Measurements from ENCODE around the gene ADORA2B. TPM values are rescaled to one million over a fixed set of nuclear protein-coding genes. Genes with fewer than 3 reads are reported as not detected.

Gene ADORA2B
- total and polyA plus RNA-seq, 2 of the 8 experiments (the other 6 are each of a cell fraction or from before 2014, with no cell fraction given): 2.6 to 8.2 TPM

DNA sequence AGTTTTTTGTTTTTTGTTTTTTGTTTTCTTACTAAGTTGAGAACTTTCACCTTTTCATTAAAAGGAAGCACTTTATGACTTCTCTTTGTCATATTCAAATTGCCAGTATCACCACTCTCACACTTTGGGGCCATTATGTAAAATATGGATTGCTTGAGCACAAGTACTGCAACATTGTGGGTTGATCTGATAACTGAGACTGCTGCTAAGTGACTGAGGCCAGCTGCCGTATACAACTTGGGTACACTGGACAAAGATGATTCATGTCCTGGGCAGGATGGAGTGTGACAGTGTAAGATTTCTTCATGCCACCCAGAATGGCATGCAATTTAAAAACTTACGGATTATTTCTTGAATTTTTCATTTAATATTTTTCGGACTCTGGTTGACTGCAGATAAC is 62.5 kb downstream of the ADORA2B start (continued):
- TF ChIP-seq KDM1A (IDR thresholded peaks at IDR 0.05; ENCODE audit: borderline replicate concordance, low read length) (no peak), SIN3A (conservative IDR thresholded peaks at IDR 0.05 in 1 of 2, IDR thresholded peaks at IDR 0.05 in 1 of 2; ENCODE audit: low read depth in 1 of 2, low read length in 2 of 2) (no peak), SP2 (IDR thresholded peaks at IDR 0.05; ENCODE audit: low read length) (no peak)
